Measurements from ENCODE around the gene ZHX3.

ZHX3 gene

DNA sequence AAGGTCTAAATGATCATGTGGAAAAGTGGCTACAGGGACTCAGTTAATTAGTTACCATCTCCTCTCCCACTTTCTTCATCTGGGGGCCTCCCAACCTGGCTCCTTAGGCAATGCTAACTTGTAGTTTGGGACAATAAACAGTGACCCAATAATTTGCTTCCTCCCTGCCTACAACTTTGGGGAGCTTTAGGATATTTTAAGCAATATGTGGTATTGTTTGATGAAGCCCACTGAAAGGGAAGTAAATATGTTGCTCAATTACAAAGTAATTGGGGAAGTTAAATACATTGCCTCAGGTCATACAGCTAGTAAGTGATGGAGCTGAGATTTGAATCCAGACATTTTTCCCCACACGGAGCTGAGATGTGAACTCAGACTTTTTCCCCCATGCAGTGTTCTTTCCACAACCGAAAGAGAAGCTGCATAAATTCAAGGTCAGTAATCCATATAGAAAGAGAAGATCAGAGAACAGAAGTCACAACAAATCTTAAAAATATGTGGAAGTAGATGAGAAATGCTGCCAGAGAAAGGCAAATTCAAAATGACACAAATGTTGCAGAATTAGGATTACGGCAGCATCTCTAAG is 26.6 kb downstream of the ZHX3 start:
- DNase-seq = no peak

DNA sequence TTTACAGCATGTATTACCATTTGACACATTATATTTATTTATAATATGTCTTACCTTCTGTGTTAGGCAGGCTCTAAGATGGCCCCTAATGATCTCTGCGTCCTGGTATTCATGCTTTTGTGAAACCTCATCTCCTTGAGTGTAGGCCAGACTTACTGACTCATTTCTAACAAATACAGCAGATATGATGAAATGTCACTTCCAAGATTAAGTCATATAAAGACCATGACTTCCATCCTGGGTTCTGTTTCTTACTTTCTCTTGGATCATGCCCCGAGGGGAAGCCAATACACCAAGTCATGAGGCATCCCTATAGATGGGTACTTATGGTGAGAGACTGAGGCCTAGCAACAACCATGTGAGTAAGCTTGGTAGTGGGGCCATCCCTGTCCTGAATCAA is 30.2 kb downstream of the ZHX3 start:
- no peak for DNase-seq

DNA sequence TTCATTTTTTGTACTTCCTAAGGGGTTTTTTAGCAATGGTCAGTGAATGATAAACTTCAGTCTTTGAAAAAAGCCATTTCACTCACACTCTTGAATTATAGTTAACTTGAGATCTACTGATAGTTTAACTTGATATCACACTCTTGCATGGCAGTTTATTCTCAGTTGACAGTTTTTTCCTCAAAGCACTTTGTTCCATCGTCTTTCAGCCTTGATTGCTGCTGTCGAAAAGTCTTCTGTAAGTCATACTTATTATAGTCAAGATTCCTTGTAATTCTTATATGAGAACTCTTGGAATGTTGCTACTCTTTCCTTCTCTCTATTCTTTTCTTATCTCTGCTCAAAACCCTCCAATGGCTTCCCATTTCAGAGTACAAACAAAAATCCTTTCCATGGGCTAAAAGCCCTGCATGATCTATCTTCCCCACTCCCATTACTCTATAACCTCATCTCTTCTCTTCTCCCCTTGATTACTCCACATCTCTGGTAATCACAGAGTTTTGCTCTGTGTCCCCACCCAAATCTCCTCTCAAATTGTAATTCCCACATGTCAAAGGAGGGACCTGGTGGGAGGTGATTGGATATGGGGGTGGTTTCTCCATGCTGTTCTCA is 31.2 kb downstream of the ZHX3 start:
- no peak for DNase-seq

DNA sequence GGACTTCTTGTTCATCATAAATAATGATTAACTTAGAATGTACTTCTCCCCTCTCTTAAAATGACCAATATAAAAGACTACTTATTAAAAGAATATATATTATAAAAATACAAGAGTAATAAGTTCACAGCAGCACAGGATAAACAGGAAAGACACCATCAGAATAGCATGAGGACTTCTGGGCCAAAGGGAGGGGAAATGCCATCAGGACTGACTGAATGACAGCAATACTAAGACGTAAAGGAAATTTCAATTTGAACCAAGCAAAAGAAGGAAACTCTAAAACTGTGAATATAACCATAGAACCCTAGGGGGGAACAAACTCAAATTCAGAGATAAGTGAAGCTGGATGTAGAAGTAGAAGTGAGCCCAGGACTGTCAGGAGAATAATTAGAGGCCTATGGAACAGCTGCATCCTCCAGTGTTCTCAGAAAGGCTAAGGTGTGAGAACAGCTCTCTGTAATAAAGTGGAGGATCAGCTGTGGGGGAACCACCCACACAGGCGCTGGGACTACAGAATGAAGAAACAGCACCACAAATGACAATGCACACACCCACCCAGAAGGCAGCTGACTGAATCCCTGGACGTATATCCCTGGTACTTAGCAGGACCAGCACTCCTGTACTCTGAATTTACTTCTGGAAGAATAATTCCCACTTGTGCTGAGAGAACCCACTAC is 37.8 kb downstream of the ZHX3 start:
- no peak for DNase-seq

DNA sequence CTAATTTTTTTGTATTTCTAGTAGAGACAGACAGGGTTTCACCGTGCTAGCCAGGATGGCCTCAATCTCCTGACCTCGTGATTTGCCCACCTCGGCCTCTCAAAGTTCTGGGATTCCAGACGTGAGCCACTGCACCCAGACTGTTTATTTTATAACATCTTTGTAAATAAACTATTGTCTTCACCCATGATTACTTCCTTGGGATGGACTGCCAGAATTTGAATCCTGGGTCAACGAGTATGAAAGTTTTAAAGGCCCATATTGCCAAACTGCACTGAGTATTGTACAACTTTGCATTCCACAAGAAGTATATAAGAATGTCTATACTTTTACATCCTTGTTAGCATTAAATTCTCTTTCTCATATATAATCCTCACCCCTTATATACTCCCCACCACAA is 38.6 kb downstream of the ZHX3 start:
- DNase-seq = no peak

DNA sequence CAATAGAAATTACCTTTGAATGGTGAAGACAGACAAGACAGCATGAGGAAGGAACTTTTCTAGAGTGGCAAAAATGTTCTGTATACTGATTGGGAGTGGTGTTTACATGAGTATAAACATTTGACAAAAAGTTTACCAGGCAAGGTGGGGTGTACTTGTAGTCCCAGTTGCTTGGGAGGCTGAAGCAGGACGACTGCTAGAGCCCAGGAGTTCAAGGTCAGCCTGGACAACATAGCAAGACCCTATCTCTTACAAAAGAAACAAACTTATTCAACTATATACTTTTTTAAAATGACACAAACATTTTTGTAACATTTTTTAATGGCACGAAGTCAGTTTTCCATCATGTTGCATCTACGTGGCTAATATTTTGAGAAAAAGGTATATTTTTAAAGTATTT is 40.5 kb downstream of the ZHX3 start:
- no peak for DNase-seq

DNA sequence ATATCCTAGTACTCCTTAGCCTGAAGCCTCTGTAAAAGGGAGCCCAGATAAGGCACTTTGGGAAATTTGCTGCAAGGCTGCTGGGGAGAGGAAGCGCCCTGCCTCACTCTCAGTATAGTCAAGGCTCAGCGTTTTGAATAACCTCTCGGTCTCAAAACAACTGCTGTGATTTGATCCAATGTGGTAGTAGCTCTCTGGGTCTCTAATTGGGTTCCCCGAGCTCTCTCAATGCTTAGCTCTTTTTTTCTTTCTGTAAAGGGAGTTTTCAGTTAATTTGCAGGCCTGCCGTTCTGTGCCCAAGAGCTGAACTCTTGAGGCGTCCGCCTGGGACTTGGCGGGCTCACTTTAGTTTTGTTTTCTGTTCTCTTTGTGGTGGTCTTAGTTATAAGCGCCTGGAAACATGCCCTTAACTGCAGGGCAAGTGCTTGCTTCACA is 41.2 kb downstream of the ZHX3 start:
- no peak for DNase-seq

DNA sequence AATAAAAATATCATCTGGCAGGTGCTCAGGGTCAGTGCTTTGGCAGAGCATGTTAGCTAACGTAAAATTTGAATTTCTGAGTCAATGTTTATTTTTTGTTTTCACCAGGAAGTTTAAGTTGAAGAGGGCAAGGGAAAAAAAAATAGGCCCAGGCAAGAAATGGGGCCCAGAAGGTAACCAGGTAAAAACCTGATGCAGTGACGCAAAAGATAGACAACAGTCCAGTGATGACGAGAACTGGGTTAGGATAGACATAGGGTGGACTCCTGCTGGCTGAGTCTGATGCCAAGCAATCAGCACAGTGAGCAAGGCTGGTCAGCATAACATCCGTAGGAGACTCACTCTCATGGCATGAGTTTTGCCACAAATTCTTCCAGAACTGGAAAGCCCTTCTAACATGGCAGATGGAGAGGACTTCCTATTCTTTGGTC is 42.2 kb downstream of the ZHX3 start:
- no peak for DNase-seq

DNA sequence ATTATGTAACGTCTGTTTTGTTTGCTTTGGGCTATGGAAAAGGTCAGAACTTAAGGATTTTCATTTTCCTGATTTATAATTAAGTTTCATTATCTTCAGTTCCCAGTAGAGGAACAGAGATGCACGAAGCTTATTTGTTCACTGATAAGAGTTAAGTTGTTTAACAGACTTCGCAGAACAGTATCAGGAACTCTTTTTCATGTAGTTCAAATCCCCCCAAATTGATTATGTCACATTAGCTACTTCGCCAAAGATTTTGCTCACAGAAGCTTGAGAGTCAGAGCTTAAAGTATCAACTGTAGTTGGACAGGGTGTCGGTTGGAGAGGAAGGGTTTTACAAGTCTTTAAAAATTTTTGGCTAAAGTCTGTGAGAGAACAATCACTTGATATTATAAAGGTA is 43.4 kb downstream of the ZHX3 start:
- DNase-seq = no peak

DNA sequence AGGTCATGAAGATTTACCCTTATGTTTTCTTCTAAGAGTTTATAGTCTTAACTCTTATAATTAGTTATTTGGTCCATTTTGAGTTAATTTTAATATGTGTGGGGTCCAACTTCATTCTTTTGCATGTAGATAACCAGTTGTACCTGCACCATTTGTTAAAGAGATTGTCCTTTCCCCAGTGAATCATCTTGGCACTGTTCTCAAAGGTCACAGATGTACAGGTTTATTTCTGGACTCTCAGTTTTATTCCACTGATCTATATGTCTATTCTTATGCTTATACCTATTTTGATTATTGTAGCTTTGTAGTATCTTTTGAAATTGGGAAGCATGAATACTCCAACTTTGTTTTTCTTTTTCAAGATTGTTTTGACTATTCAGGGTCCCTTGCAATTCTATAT is 44.1 kb downstream of the ZHX3 start:
- no peak for DNase-seq

DNA sequence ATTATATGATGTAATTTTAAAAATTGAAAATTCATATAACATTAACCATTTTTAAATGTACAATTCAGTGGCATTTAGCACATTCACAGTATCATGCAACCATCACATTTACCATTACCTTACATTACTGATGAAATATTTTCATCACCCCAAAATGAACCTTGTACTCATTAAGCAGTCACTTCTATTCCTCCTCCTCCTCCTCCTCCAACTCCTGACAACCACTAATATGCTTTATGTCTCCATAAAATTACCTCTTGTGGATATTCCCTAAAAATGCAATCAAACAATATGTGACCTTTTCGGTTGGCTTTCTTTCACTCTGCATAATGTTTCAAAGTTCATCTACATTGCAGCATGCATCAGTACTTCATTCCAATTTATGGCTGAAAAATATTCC is 45.2 kb downstream of the ZHX3 start:
- DNase-seq = no peak

DNA sequence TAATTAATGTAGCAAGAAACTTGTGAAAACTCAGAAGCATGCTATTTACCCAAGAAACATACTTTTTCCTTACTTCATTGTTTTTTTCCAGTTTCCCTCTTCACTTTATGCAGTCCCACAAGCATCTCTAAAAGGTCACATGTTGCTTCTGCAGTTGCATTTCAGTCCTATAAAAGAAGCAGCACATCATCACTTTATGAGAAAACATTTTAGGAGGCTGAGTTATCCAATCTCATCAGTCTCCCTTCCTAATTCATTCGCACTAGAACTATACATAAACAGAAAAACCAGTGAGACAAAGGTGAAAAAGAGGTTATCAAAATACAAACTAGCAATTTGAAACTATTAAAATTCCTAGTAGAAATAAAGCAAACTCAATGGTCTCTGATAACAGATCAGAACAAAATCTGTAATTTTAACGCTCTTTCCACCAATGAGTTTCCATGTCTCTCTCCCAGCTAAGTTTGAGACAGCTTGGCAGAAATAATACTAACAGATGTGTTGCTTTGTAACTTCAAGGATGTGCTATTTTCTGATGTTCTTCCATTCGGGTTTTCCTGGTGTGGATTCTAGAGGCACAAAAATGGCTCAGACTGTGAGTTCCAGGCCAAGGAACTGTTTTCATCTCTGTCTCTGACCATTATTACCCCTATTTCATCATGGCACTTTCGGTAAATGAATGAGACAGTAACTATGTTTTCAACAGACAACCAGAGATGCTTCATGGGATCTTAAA is 48.4 kb downstream of the ZHX3 start:
- DNase-seq = no peak

DNA sequence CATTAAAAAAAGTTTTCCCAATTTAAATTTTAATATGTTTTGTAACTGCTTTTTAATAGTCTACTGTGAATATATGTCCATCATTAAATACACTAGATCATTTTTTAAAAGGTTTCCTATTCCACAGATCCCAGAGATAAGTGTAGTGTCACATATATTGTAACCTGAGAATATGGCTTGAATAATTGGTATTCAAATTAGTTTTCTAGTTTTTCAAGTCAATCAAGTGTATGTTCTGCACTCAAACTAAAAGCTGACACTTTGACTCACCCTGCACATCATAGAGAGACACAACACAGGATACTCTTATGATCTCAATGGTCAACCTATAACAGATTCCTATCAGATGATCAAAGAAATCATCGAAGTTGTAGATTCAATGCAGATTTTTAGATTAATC is 49.1 kb downstream of the ZHX3 start:
- no peak for DNase-seq

DNA sequence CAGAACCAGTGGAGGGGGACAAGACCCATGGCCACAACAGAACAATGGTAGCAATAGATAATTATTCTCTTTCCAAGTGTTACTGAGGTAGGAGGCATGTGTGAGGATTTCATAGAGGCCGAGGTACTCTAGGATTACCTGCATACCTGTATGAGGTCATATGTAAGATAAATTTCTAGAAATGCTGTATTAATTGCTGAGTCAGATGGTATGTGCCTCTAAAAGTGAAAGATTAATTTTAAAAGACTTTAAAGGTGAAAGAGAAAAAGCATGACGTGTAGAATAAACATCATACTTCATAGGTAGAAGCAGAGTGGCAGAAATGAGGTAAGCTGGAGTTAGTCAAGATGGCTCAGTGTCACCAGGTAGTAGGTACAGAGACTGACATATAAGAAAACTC is 51.6 kb downstream of the ZHX3 start:
- no peak for DNase-seq

DNA sequence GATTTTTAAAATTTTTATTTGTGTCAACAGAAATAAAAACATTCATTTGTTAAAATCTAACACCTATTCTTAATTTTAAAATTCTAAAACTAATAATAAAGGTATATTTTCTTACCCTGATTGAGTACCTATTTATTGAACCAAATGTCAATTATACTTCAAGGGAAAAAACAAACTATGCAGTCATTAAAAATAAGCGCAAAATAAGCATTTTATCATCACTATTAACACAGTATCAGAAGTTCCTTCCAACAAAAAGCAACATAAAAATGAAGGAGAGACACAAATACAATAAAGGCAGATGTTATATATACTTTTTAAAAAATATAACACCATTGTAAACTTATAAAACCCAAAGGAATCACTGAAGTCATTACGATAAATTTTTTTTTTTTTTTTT is 52.7 kb downstream of the ZHX3 start:
- no peak for DNase-seq

DNA sequence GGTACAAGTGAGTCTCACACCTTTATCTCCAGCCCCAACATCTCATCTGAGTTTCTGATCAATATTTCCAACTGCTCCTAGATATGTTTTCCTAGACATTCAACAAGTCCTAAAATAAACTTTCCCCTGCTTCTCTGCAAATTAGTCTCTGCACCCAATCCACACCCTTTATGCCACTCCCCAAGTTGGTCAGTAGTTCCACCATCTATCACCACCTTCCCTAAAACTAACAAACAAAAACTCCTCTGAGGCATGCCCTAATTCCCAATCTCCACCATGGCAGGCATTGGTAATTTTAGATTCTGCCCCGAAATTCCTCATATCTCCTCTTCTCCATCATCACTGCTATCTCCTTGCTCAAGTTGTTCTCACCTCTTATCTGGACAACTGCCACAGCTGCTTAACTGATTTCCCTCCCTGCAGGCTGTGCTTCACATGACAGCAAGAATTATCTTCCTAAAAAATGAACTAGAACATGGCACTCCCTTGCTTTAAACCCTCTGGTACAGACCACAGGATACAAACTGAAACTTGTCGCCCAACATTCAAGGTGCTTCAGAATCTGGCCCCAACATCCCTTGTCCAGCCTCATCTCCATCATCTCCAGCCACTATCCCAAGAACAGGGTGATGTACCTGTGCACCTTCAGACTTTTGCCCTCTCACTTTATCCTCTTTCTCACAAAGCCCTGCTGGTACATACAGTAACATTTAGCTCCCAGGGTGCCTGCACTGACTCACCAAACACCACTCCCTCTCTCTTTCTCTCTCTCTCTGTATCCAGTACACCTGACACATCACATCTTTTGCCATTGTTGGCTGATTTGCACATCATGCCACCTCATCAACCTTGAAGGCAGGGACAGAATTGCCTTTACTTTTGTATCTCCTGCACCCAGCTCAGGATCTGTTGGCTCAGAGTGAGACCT is 55.5 kb downstream of the ZHX3 start:
- DNase-seq = no peak

DNA sequence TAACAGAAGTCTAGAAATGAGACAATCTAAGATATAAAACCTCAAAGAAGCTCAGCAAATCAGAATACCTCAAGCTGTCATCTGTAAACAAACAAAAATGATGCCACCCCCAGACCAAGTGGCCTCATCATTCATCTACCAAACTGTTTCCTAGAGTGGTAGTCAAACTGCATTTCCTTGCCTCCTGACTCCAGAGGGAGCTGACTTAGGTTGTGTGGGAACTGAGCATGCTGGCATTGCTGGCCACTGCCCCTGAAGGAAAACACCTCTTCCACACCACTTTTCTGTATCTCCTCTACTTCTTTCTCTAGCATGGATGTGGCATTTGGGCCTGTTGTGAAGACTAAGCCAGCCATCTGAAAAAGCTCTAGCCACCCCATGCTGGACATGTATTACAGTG is 56.3 kb downstream of the ZHX3 start:
- DNase-seq = no peak

DNA sequence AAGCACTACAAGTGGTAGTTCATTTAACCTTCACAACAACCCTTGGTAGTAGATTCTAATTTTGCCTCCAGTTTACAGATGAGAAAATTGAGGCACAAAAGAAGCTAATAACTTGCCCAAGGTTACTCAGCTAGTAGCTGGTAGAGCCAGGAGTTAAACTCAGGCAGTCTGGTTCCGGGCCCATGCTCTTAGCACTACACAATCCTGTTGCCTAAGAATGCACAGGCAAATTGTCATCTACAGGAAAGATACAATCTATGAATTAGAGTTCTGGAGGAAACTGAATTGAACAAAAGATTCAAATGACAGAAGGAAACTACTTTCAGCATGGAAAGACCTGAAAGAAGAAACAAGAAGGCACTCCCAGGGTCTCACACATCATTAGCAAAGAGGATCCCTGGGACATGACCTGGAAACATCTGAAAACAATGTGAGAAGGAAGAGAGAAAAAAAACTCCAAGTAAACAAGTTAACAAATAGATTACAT is 56.8 kb downstream of the ZHX3 start:
- DNase-seq = no peak

DNA sequence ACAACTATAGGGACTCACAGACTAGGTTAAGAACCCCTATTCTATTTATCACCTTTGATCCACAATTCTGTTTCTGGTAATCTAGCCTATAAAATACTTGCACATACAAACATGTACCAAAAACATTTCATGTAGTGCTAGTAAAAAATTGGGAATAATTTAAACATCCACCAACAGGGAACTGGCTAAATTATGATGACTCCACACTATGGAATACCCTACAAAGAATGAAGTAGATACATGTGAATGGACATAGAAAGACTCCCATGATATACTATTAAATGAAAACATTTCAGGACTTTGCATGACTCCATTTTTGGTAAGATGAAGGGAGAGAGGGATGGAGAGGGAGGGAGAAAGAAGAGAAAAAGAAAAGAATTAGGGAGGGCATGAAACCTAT is 58.2 kb downstream of the ZHX3 start:
- no peak for DNase-seq

DNA sequence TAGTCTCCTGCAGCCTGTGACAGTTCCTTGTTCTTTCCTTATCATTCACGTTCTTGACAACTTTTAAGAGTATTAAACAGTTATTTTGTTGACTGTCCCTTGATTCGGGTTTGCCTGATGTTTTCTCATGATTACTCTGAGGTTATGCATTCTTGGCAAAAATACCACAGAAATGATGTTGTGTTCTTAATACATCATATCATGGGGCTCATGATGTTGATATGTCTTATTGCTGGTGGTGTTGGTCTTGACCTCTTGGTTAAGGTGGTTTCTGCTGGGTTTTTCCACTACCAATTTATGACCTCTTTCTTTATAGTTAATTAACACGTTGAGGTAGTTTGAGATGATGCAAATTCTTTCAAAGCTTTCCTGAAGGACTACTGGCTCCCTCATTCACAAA is 59.1 kb downstream of the ZHX3 start:
- no peak for DNase-seq

DNA sequence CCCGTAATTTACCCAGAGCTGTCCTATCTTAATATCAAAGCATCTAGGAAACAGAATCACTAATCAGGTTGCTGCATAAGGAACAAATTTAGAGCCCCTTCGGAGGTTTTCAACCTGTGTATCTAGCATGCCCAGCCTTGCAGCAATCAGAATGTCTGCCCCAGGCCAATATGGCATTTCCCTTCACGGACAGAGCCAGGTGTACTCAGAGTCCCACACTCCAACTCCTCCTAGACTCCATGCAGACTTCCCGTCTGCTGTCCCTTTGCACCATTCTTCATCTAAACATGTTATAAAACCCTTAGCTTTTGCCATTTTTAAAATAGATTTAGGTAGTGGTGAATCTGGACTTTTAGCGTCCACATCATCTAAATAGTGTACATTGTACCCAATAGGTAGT is 61.0 kb downstream of the ZHX3 start:
- no peak for DNase-seq

DNA sequence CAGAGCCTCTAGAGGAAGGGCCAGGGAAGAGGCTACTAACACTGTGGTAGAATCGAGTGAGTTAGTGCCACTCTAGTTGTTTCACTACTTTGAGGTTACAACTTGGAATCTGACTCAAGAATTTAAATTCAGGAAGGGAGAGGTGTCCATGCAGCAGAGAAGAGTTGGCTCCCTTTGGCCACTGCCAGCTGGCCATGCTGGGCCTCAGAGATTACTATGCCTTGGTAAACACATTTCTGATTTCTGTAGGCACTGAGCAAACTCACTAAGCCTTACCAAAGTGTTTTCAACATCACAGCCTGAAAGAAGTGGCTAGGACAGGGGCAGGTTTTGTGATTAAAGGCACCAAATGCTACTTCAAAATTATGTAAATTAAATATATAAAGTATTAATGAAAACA is 61.9 kb downstream of the ZHX3 start:
- DNase-seq = no peak
